Endothelial cell of umbilical vein (primary cell): ENCODE results near the gene C19orf33. TPM values are rescaled to one million over a fixed set of nuclear protein-coding genes. Genes with fewer than 3 reads are reported as not detected.

ENCODE experiments used
- BruUV-seq: library from RNA; stranded (reverse); fragments of 400-500 nt; replicated peaks from 2 replicates; lab custom pipeline; 2021; lab: Mats Ljungman, UMichigan
- CTCF ChIA-PET: fragments of 300-600, 350-600 bp; sonication (Branson Sonifier 250); formaldehyde crosslinking; loops from one replicate; lab custom pipeline; 2021; ENCODE audit warnings: antibody characterized with exemption, inconsistent platforms; lab: Charles Lee
- POLR2A ChIA-PET: fragments of 300-600, 350-600 bp; sonication (Branson Sonifier 250); formaldehyde crosslinking; loops from one replicate; lab custom pipeline; 2021; ENCODE audit warnings: antibody characterized with exemption, inconsistent platforms; lab: Charles Lee
- DNase-seq: peaks from one replicate; pipeline ENCODE4 v3.0.0-alpha.2; 2011; ENCODE audit warnings: low read depth, low spot score
- FAIRE-seq: peaks from 2 replicates; lab custom pipeline; 2011; peaks lifted over from hg19 to GRCh38; lab: Jason Lieb, UNC
- H2AFZ ChIP-seq: 2 replicates; pipeline ENCODE4 v1.6.0; 2012; ENCODE audit warnings: low read depth, low read length, control low read depth, inconsistent platforms
- H3K27ac ChIP-seq: 2 replicates; pipeline ENCODE4 v1.5.1; 2011; ENCODE audit warnings: low read depth, mild to moderate bottlenecking, control low read depth, low read length, moderate library complexity; ENCODE audit not compliant: insufficient read depth
- H3K27me3 ChIP-seq, 2 experiments: 2 replicates each; pipeline versions ENCODE4 v1.6.0 to v1.6.1; 2011; ENCODE audit warnings: low read length in 2 of 2, mixed read lengths in 1 of 2; ENCODE audit not compliant: control insufficient read depth in 2 of 2, insufficient read depth in 2 of 2
- H3K36me3 ChIP-seq, 2 experiments: 2 replicates in 1 of 2; 3 replicates in 1 of 2; pipeline ENCODE4 v1.5.1; 2011; ENCODE audit warnings: low read length in 2 of 2, mild to moderate bottlenecking in 1 of 2, moderate library complexity in 1 of 2; ENCODE audit not compliant: control insufficient read depth in 2 of 2, insufficient read depth in 2 of 2; ENCODE audit errors: extremely low read depth in 1 of 2
- H3K4me1 ChIP-seq: 3 replicates; pipeline ENCODE4 v1.5.1; 2011; ENCODE audit warnings: mild to moderate bottlenecking, low read length; ENCODE audit not compliant: control insufficient read depth, insufficient read depth; ENCODE audit errors: extremely low read depth
- H3K4me2 ChIP-seq: 2 replicates; pipeline ENCODE4 v1.6.1; 2011; ENCODE audit warnings: low read length, control low read depth, mixed read lengths; ENCODE audit not compliant: insufficient read depth
- H3K4me3 ChIP-seq, 3 experiments: fragments of 200-600 bp in 1 of 3; sonication (generic), shearing (Covaris generic) in 1 of 3; replicated peaks in 1 of 3; 2 replicates each; pipeline ENCODE4 v1.5.1; 2011 to 2016; ENCODE audit warnings: control low read depth in 3 of 3, low read length in 3 of 3, mild to moderate bottlenecking in 2 of 3, inconsistent platforms in 1 of 3, low read depth in 1 of 3, moderate library complexity in 1 of 3; ENCODE audit not compliant: insufficient read depth in 1 of 3
- H3K79me2 ChIP-seq: 2 replicates; pipeline ENCODE4 v1.6.0; 2012; ENCODE audit warnings: low read length, inconsistent platforms; ENCODE audit not compliant: control insufficient read depth, insufficient read depth
- H3K9ac ChIP-seq: replicated peaks from 2 replicates; pipeline ENCODE3; 2011; ENCODE audit warnings: low read length, control low read depth; ENCODE audit not compliant: insufficient read depth; ENCODE audit errors: extremely low read depth
- H3K9me1 ChIP-seq: replicated peaks from 3 replicates; pipeline ENCODE4 v1.6.0; 2011; ENCODE audit warnings: mild to moderate bottlenecking, low read length; ENCODE audit not compliant: control insufficient read depth, insufficient read depth; ENCODE audit errors: extremely low read depth
- H3K9me3 ChIP-seq: replicated peaks from 2 replicates; pipeline ENCODE4 v1.5.1; 2012; ENCODE audit warnings: low read length, inconsistent platforms; ENCODE audit not compliant: control insufficient read depth, insufficient read depth
- H4K20me1 ChIP-seq: replicated peaks from 2 replicates; pipeline ENCODE3; 2011; ENCODE audit warnings: mild to moderate bottlenecking, low read length; ENCODE audit not compliant: control insufficient read depth, insufficient read depth; ENCODE audit errors: extremely low read depth
- EZH2 ChIP-seq: IDR thresholded peaks from 2 replicates; pipeline ENCODE4 v1.6.1; 2012; ENCODE audit warnings: borderline replicate concordance, low read depth, mild to moderate bottlenecking, moderate library complexity, low read length, inconsistent platforms; ENCODE audit not compliant: severe bottlenecking
- FOS ChIP-seq: IDR thresholded peaks from 2 replicates; pipeline ENCODE4 v1.6.1; 2011; ENCODE audit warnings: mild to moderate bottlenecking, low read length, moderate library complexity, borderline replicate concordance; ENCODE audit not compliant: insufficient read depth
- JUN ChIP-seq: IDR thresholded peaks from 2 replicates; pipeline ENCODE4 v1.6.1; 2011; ENCODE audit warnings: borderline replicate concordance, low read depth; ENCODE audit not compliant: insufficient read length, insufficient read depth
- MAX ChIP-seq: IDR thresholded peaks from 2 replicates; pipeline ENCODE4 v1.6.1; 2011; ENCODE audit not compliant: insufficient read depth, insufficient read length
- MYC ChIP-seq: IDR thresholded peaks from one replicate; pipeline ENCODE4 v1.6.1; 2011; ENCODE audit warnings: mild to moderate bottlenecking, low read depth, low read length
- POLR2A ChIP-seq: IDR thresholded peaks from 2 replicates; pipeline ENCODE4 v1.6.1; 2012; ENCODE audit warnings: low read depth, mild to moderate bottlenecking, control low read depth, low read length
- POLR2AphosphoS5 ChIP-seq: IDR thresholded peaks from 2 replicates; pipeline ENCODE4 v1.6.1; 2012; ENCODE audit warnings: low read depth, mild to moderate bottlenecking, control low read depth, low read length, moderate library complexity; ENCODE audit not compliant: insufficient read depth
- dilution Hi-C: fragments of 300-500 bp; cut with MboI; formaldehyde crosslinking; loops from one replicate; pipeline ENCODE4 v1.15.0; 2019; ENCODE audit warnings: low sequenced_read_pairs; ENCODE audit not compliant: extremely low pct_ligation_motif_present
- intact Hi-C: fragments of 100-400 bp; cut with micrococcal nuclease; formaldehyde crosslinking; loops from one replicate; pipeline ENCODE4 v1.10.0; 2022
- polyA plus RNA-seq, 4 experiments: library from polyadenylated mRNA; depleted of rRNA in 3 of 4; stranded (reverse) in 3 of 4; unstranded in 1 of 4; fragments of >200 nt; gene quantifications; 2 replicates each; pipeline versions ENCODE4 v1.2.1 to v1.2.3, GENCODE V29; 2011 to 2012; ENCODE audit warnings: missing spikeins in 1 of 4
- total RNA-seq: library from RNA; stranded (reverse); gene quantifications from 2 replicates; pipeline ENCODE4 v1.2.3, GENCODE V29; 2021
- TF ChIP-seq, protein P1 (sequence below), 2 donors: IDR thresholded peaks; 1 replicate in 1 of 2; 2 replicates in 1 of 2; pipeline ENCODE4 v1.5.1; 2011; ENCODE audit warnings: low read length in 2 of 2, mild to moderate bottlenecking in 2 of 2, moderate library complexity in 2 of 2, control low read depth in 1 of 2, inconsistent platforms in 1 of 2, low read depth in 1 of 2; ENCODE audit not compliant: insufficient read depth in 1 of 2; ENCODE audit errors: extremely low read depth in 1 of 2

The C19orf33 gene
- total and polyA plus RNA-seq, 2 donors (not counting 3 experiments of a cell fraction or from before 2014, with no cell fraction given): 4.3 to 34.1 TPM

DNA sequence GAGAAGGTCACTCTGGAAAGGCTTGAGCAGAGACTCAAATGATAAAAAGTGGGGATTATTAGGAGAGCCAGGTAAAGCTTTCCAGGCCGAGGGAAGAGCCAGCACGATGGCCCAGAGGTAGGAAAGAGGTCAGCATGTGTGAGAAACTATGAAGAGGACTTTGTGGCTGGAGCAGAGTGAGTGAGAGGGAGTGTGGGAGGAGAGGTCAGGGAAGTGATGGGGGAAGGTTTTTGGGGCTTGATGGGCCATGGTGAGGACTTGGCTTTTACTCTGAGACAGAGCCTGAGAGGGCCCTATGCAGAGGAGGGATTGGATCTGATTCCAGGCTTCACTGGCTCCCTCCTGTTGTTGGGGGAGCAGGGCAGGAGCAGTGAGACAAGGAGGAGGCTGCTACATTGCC lies 36.9 kb downstream of the C19orf33 start:
- intact Hi-C loops (no loop called here), dilution Hi-C loops (no loop called here)
- H3K9ac ChIP-seq: no peak overlapping the region
- H4K20me1 ChIP-seq: no peaks in the 10 kb centered on the region
- H3K36me3 ChIP-seq: no peaks in the 10 kb centered on the region
- H3K4me2 ChIP-seq: no peak overlapping the region
- no peak for FAIRE-seq
- no peaks in the 10 kb centered on the region for H3K9me1 ChIP-seq
- no peak overlapping the region for H2AFZ ChIP-seq
- H3K27ac ChIP-seq: no peak overlapping the region
- no peaks in the 10 kb centered on the region for H3K79me2 ChIP-seq
- H3K27me3 ChIP-seq: no peaks in the 10 kb centered on the region
- peaks cover 3% of the 10 kb centered on the region for H3K4me1 ChIP-seq
- no peaks in the 10 kb centered on the region for H3K9me3 ChIP-seq
- H3K4me3 ChIP-seq: no peak overlapping the region
- ChIA-PET POLR2A (no interaction called here), CTCF (no interaction called here)
- TF ChIP-seq POLR2A: no peak
- TF ChIP-seq, protein P1, sequence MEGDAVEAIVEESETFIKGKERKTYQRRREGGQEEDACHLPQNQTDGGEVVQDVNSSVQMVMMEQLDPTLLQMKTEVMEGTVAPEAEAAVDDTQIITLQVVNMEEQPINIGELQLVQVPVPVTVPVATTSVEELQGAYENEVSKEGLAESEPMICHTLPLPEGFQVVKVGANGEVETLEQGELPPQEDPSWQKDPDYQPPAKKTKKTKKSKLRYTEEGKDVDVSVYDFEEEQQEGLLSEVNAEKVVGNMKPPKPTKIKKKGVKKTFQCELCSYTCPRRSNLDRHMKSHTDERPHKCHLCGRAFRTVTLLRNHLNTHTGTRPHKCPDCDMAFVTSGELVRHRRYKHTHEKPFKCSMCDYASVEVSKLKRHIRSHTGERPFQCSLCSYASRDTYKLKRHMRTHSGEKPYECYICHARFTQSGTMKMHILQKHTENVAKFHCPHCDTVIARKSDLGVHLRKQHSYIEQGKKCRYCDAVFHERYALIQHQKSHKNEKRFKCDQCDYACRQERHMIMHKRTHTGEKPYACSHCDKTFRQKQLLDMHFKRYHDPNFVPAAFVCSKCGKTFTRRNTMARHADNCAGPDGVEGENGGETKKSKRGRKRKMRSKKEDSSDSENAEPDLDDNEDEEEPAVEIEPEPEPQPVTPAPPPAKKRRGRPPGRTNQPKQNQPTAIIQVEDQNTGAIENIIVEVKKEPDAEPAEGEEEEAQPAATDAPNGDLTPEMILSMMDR (IDR thresholded peaks at IDR 0.05; ENCODE audit: extremely low read depth in 1 of 2, insufficient read depth in 1 of 2, low read depth in 1 of 2, low read length in 2 of 2): no peak
- TF ChIP-seq JUN: no peak
- no peak for TF ChIP-seq FOS
- no peak for TF ChIP-seq POLR2AphosphoS5
- TF ChIP-seq MYC: no peak
- TF ChIP-seq EZH2: no peak
- no peak for TF ChIP-seq MAX
- DNase-seq: no peak
- BruUV-seq: no TSS peak
